HUES6 (cell line): ENCODE data around the gene ARHGEF4.
"Not testable (repeated sequence)": the region's sequence is repeated elsewhere in the genome, so short reads cannot be mapped to it uniquely, and the experiment has no call there.

Experiments used
- H3K27ac ChIP-seq: 2 replicates; pipeline ENCODE4 v1.7.0; 2013; ENCODE audit warnings: low read depth, mild to moderate bottlenecking, low read length, inconsistent platforms
- H3K27me3 ChIP-seq: 2 replicates; pipeline ENCODE4 v1.6.1; 2013; ENCODE audit warnings: low read length; ENCODE audit not compliant: control insufficient read depth, insufficient read depth
- H3K36me3 ChIP-seq: 2 replicates; pipeline ENCODE4 v1.6.1; 2013; ENCODE audit warnings: low read length; ENCODE audit not compliant: control insufficient read depth, insufficient read depth
- H3K4me1 ChIP-seq: 2 replicates; pipeline ENCODE4 v1.6.1; 2013; ENCODE audit warnings: low read length; ENCODE audit not compliant: control insufficient read depth, insufficient read depth
- H3K4me3 ChIP-seq: 2 replicates; pipeline ENCODE4 v1.5.1; 2013; ENCODE audit warnings: low read depth, low read length
- H3K9ac ChIP-seq: one replicate; pipeline ENCODE4 v1.6.1; 2013; ENCODE audit warnings: mild to moderate bottlenecking, low read length
- H3K9me3 ChIP-seq: 2 replicates; pipeline ENCODE4 v1.6.1; 2013; ENCODE audit warnings: low read depth, low read length; ENCODE audit not compliant: control insufficient read depth, insufficient read depth

Gene ARHGEF4

GRCh38 chr2:130892793-130893785, 56.4 kb downstream of the ARHGEF4 start:
- no peaks in the 10 kb centered on the region for H3K36me3 ChIP-seq
- 0 out of 2 replicates have a peak, but pooled peaks cover 4% of the 10 kb centered on the region for H3K9me3 ChIP-seq
- H3K4me1 ChIP-seq: peaks cover 19% of the 10 kb centered on the region
- H3K4me3 ChIP-seq: no peak overlapping the region
- H3K27me3 ChIP-seq: no peaks in the 10 kb centered on the region
- no peak overlapping the region for H3K27ac ChIP-seq
- no peak overlapping the region for H3K9ac ChIP-seq

- Histone ChIP-seq H3K27ac (no peak overlapping the region), H3K9ac (no peak overlapping the region), H3K4me3 (no peak overlapping the region), H3K36me3 (no peaks in the 10 kb centered on the region), H3K4me1 (peaks cover 24% of the 10 kb centered on the region), H3K27me3 (no peaks in the 10 kb centered on the region), H3K9me3 (0 out of 2 replicates have a peak, but pooled peaks cover 4% of the 10 kb centered on the region)
Observed at GRCh38 chr2:130894326-130894942, 57.7 kb downstream of the ARHGEF4 start.

- no peak overlapping the region for H3K27ac ChIP-seq
- peaks cover 29% of the 10 kb centered on the region for H3K4me1 ChIP-seq
- no peak overlapping the region for H3K9ac ChIP-seq
- no peak overlapping the region for H3K4me3 ChIP-seq
- H3K9me3 ChIP-seq: 0 out of 2 replicates have a peak, but pooled peaks cover 4% of the 10 kb centered on the region
- no peaks in the 10 kb centered on the region for H3K27me3 ChIP-seq
- H3K36me3 ChIP-seq: no peaks in the 10 kb centered on the region
Observed at GRCh38 chr2:130896813-130897212, 60.1 kb downstream of the ARHGEF4 start.

GRCh38 chr2:130898553-130898952, 61.8 kb downstream of the ARHGEF4 start:
- Histone ChIP-seq H3K4me1 (peaks cover 29% of the 10 kb centered on the region), H3K27me3 (no peaks in the 10 kb centered on the region), H3K9me3 (0 out of 2 replicates have a peak, but pooled peaks cover 6% of the 10 kb centered on the region), H3K4me3 (no peak overlapping the region), H3K27ac (no peak overlapping the region), H3K36me3 (no peaks in the 10 kb centered on the region), H3K9ac (no peak overlapping the region)

- no peak overlapping the region for H3K4me3 ChIP-seq
- no peak overlapping the region for H3K27ac ChIP-seq
- H3K36me3 ChIP-seq: no peaks in the 10 kb centered on the region
- H3K27me3 ChIP-seq: no peaks in the 10 kb centered on the region
- 0 out of 2 replicates have a peak, but pooled peaks cover 6% of the 10 kb centered on the region for H3K9me3 ChIP-seq
- H3K4me1 ChIP-seq: peaks cover 29% of the 10 kb centered on the region
- no peak overlapping the region for H3K9ac ChIP-seq
Observed at GRCh38 chr2:130899306-130899705, 62.6 kb downstream of the ARHGEF4 start.

GRCh38 chr2:130901061-130901460, 64.3 kb downstream of the ARHGEF4 start:
- H3K27me3 ChIP-seq: no peaks in the 10 kb centered on the region
- H3K9me3 ChIP-seq: peaks cover 5% of the 10 kb centered on the region
- H3K9ac ChIP-seq: no peak overlapping the region
- H3K4me1 ChIP-seq: peaks cover 29% of the 10 kb centered on the region
- no peak overlapping the region for H3K27ac ChIP-seq
- H3K36me3 ChIP-seq: no peaks in the 10 kb centered on the region
- no peak overlapping the region for H3K4me3 ChIP-seq

- H3K9ac ChIP-seq, H3K4me3 ChIP-seq, H3K36me3 ChIP-seq, H3K27ac ChIP-seq, H3K27me3 ChIP-seq: not testable (repeated sequence)
- H3K4me1 ChIP-seq: peaks cover 24% of the 10 kb centered on the region
- H3K9me3 ChIP-seq: peaks cover 11% of the 10 kb centered on the region
Observed at GRCh38 chr2:130901626-130902025, 64.9 kb downstream of the ARHGEF4 start.

GRCh38 chr2:130908832-130909231, 72.1 kb downstream of the ARHGEF4 start:
- Histone ChIP-seq H3K4me3 (no peak overlapping the region), H3K27ac (no peak overlapping the region), H3K9me3 (peaks cover 10% of the 10 kb centered on the region), H3K9ac (no peak overlapping the region), H3K27me3 (no peaks in the 10 kb centered on the region), H3K4me1 (no peaks in the 10 kb centered on the region), H3K36me3 (no peaks in the 10 kb centered on the region)

- Histone ChIP-seq H3K27ac (no peak overlapping the region), H3K36me3 (no peaks in the 10 kb centered on the region), H3K27me3 (no peaks in the 10 kb centered on the region; the same call in 1 of the 2 replicates), H3K4me1 (no peaks in the 10 kb centered on the region), H3K9ac (no peak overlapping the region), H3K4me3 (no peak overlapping the region), H3K9me3 (peaks cover 8% of the 10 kb centered on the region)
Observed at GRCh38 chr2:130910931-130911330, 74.2 kb downstream of the ARHGEF4 start.

- H3K4me1 ChIP-seq: no peaks in the 10 kb centered on the region
- no peak overlapping the region for H3K4me3 ChIP-seq
- H3K9ac ChIP-seq: no peak overlapping the region
- no peak overlapping the region for H3K27ac ChIP-seq
- H3K27me3 ChIP-seq: no peaks in the 10 kb centered on the region; the same call in 1 of the 2 replicates
- H3K36me3 ChIP-seq: no peaks in the 10 kb centered on the region
- H3K9me3 ChIP-seq: peaks cover 2% of the 10 kb centered on the region
Observed at GRCh38 chr2:130911482-130911881, 74.8 kb downstream of the ARHGEF4 start.

- no peaks in the 10 kb centered on the region for H3K9me3 ChIP-seq
- H3K4me1 ChIP-seq: peaks cover 3% of the 10 kb centered on the region; the same call in 1 of the 2 replicates
- no peaks in the 10 kb centered on the region for H3K36me3 ChIP-seq
- no peak overlapping the region for H3K27ac ChIP-seq
- H3K4me3 ChIP-seq: no peak overlapping the region
- no peak overlapping the region for H3K9ac ChIP-seq
- H3K27me3 ChIP-seq: no peaks in the 10 kb centered on the region; the same call in 1 of the 2 replicates
Observed at GRCh38 chr2:130911996-130912395, 75.3 kb downstream of the ARHGEF4 start.
